Activated CD4-positive, alpha-beta memory T cell treated with anti-CD3 and anti-CD28 coated beads, Interleukin-2, amount 10 ng/mL, durations not matched to agents 7 days and 5 days (primary cell): Measurements from ENCODE around the gene BMPR1A. TPM values are rescaled to one million over a fixed set of nuclear protein-coding genes. Genes with fewer than 3 reads are reported as not detected.

Experiments
- CTCF ChIA-PET: fragments of 350-600 bp; sonication (Branson Sonifier 250); formaldehyde crosslinking; loops from one replicate; lab custom pipeline; 2021; ENCODE audit warnings: antibody characterized with exemption, inconsistent platforms; lab: Charles Lee
- POLR2A ChIA-PET: fragments of 350-600 bp; sonication (Branson Sonifier 250); formaldehyde crosslinking; loops from one replicate; lab custom pipeline; 2021; ENCODE audit warnings: antibody characterized with exemption; lab: Charles Lee
- DNase-seq: peaks from one replicate; pipeline ENCODE4 v3.0.0-alpha.2; 2020
- H3K27ac Mint-ChIP-seq: one replicate; pipeline ENCODE4 v1.8.0; 2021; ENCODE audit warnings: mild to moderate bottlenecking, mixed read lengths
- H3K27me3 Mint-ChIP-seq: one replicate; pipeline ENCODE4 v1.8.0; 2021; ENCODE audit warnings: mixed read lengths
- H3K36me3 Mint-ChIP-seq: one replicate; pipeline ENCODE4 v1.8.0; 2021; ENCODE audit warnings: low read depth, mixed read lengths
- H3K4me1 Mint-ChIP-seq: one replicate; pipeline ENCODE4 v1.8.0; 2021; ENCODE audit warnings: mixed read lengths
- H3K4me3 Mint-ChIP-seq: one replicate; pipeline ENCODE4 v1.8.0; 2021; ENCODE audit warnings: mild to moderate bottlenecking, mixed read lengths
- H3K9me3 Mint-ChIP-seq: one replicate; pipeline ENCODE4 v1.8.0; 2021; ENCODE audit warnings: mixed read lengths
- total RNA-seq, 2 experiments: library from RNA; stranded (reverse); gene quantifications; one replicate each; pipeline ENCODE4 v1.2.3, GENCODE V29; 2021

The BMPR1A gene
- 10 to 100 TPM; 14.8 to 17.2 TPM for total RNA-seq

DNA sequence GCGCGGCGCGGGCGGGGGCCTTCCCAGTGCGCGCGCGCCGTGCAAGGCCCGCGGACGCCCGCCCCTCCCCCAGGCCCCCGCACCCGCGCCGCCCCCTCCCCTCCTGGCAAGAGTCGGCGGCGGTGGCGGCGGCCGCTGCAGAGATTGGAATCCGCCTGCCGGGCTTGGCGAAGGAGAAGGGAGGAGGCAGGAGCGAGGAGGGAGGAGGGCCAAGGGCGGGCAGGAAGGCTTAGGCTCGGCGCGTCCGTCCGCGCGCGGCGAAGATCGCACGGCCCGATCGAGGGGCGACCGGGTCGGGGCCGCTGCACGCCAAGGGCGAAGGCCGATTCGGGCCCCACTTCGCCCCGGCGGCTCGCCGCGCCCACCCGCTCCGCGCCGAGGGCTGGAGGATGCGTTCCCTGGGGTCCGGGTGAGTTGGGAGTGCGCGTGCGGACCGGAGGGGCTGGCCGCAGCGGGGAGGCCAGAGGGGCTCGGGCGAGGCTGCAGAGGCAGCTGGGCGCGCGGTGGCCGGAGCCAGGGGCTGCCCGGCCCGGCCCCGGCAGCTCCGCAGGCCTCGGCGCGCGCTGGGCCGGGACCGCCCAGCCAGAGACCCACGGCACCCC, at the start of gene BMPR1A:
TSS of gene BMPR1A (plus strand) at position 109 of the 602 bp plus-strand sequence. CDS start 119,400 bp downstream, outside the sequence.
- Mint-ChIP-seq H3K27ac (peak within 1 kb of the TSS; percentile 59), H3K9me3 (no peaks in the 10 kb centered on the region), H3K36me3 (peaks cover 7% of the 10 kb centered on the region), H3K27me3 (peaks cover 13% of the 10 kb centered on the region), H3K4me1 (peaks cover 53% of the 10 kb centered on the region), H3K4me3 (peak within 1 kb of the TSS; percentile 85)
- no peak for DNase-seq
- POLR2A ChIA-PET = interaction anchor here (0.6 to 3.9 kb wide), 4 partner anchors 14 to 356 kb away, joined by 3 to 31 read pairs (median 3); no protein-coding TSS in a partner anchor
- CTCF ChIA-PET = interaction anchor here (0.9 to 1.5 kb wide), 2 partner anchors 45 to 210 kb away, joined by 3 to 4 read pairs; no protein-coding TSS in a partner anchor

DNA sequence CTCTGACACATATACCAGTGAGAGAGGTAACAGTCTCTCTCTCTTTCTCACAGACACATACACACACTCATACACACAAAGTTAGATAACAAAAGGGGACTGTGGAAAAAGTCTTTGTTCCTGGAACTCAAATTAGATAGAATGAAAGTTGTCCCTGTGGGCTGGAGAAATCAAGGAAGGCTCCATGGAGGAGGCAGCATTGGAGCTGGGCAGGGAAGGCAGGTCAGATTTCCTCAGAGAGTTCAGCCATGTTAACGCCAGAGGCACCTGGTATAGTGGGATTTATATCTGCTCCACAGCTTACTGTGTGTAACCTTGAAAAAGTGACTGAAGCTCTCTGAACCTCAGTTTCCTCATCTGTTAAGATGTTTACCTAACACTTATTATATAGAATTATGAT, 49.4 kb upstream of the BMPR1A start:
- Mint-ChIP-seq H3K27me3 (no peaks in the 10 kb centered on the region), H3K9me3 (no peaks in the 10 kb centered on the region), H3K27ac (no peak overlapping the region), H3K36me3 (no peaks in the 10 kb centered on the region), H3K4me1 (peaks cover 11% of the 10 kb centered on the region), H3K4me3 (no peak overlapping the region)
- ChIA-PET CTCF (no interaction called here), POLR2A (no interaction called here)
- DNase-seq = no peak

DNA sequence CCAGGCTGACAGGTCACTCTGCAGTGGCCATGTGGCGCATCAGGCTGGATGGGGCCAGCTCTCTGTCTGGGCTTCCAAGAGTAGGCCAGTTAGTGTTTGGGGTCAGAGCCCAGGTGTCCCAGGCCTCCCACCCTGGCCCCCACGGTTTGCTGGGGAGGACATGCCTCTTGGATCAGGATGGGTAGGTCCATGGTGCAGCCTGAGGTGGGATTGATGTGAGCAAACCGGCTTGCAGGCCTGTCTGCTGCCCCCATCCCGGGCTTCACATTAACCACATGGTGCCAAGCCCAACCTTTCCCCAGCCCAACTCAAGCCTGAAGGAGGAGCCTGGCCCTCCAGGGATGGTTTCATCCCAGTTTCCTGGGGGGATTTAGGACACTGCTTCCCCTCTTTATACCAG, 48.9 kb upstream of the BMPR1A start:
- POLR2A ChIA-PET = interaction anchor here (1.1 kb wide), 1 partner anchor 50 kb away, joined by 3 read pairs; no protein-coding TSS in a partner anchor
- H3K27me3 Mint-ChIP-seq = no peaks in the 10 kb centered on the region
- peaks cover 15% of the 10 kb centered on the region for H3K4me1 Mint-ChIP-seq
- no peak overlapping the region for H3K27ac Mint-ChIP-seq
- CTCF ChIA-PET = no interaction called here
- H3K4me3 Mint-ChIP-seq = no peak overlapping the region
- no peaks in the 10 kb centered on the region for H3K9me3 Mint-ChIP-seq
- H3K36me3 Mint-ChIP-seq = no peaks in the 10 kb centered on the region
- DNase-seq = no peak

DNA sequence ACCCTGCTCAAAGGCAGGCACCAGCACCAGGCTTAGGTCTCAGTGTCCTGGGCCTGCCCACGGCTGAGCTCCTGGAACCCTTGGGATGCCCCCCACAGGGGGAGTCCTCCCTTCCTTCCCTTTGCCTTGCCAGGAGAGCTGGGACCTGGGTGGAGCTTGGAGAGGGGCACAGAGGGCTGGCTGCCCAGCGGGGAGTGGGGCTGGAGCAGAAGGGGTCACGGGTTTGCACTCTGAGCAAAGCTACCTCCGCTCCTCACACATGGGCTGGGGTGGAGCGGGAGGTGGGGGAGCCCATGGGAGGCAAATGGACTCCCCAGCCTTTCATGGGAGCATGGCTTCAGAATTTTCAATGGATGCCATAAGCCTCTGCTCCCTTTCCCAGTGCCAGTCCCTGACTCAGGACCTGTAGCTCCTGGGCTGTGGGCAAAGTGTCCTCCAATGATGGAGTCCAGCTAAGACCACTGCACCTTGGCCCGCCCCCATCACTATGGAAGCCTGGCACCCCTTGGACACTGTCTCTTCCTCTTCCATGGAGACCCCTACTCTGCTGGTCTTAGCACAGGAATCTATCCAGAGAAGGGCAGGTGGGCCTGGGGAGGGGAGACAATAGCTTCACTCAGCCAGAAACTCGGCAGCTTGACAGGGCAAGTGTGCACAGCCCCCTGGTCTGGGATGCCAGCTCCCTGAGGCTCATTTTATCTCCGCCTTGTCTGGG, 48.2 kb upstream of the BMPR1A start:
- Mint-ChIP-seq H3K27ac (no peak overlapping the region), H3K36me3 (no peaks in the 10 kb centered on the region), H3K4me3 (no peak overlapping the region), H3K9me3 (no peaks in the 10 kb centered on the region), H3K4me1 (peaks cover 15% of the 10 kb centered on the region), H3K27me3 (no peaks in the 10 kb centered on the region)
- DNase-seq = no peak
- ChIA-PET POLR2A (interaction anchor here (1.1 kb wide), 1 partner anchor 50 kb away, joined by 3 read pairs; no protein-coding TSS in a partner anchor), CTCF (no interaction called here)

DNA sequence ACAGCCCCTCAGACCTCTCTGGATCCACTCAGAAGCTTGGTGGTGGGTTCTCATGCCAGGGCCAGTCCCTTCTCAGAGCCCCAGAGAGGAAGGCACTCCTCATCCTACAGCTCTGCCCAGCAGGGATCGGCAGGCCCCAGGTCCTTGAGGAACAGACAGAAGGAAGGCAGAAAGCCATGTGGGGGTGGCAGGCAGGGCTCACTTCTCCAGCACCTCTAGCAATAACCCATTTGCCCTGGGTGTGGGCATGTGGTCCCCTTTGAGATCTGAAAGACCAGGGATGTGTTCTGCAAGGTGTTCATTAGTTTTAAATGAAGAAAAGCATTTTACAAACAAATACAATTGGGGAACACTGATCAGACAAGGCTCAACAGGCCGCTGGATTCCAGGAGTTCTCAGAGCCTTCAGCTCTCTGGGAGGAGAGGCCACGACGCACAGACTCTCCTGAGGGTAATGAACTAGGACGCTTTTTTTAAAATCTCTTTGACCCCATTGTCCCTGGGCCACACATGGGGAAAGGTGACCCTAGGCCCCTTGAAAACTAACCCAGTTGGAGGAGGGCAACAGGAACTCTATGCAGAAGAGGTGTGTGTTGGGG, 47.5 kb upstream of the BMPR1A start:
- Mint-ChIP-seq H3K9me3 (no peaks in the 10 kb centered on the region), H3K4me1 (peaks cover 15% of the 10 kb centered on the region), H3K4me3 (no peak overlapping the region), H3K27me3 (no peaks in the 10 kb centered on the region), H3K27ac (no peak overlapping the region), H3K36me3 (no peaks in the 10 kb centered on the region)
- ChIA-PET CTCF (no interaction called here), POLR2A (interaction anchor here (1.1 kb wide), 1 partner anchor 49 kb away, joined by 3 read pairs; no protein-coding TSS in a partner anchor)
- DNase-seq = no peak

DNA sequence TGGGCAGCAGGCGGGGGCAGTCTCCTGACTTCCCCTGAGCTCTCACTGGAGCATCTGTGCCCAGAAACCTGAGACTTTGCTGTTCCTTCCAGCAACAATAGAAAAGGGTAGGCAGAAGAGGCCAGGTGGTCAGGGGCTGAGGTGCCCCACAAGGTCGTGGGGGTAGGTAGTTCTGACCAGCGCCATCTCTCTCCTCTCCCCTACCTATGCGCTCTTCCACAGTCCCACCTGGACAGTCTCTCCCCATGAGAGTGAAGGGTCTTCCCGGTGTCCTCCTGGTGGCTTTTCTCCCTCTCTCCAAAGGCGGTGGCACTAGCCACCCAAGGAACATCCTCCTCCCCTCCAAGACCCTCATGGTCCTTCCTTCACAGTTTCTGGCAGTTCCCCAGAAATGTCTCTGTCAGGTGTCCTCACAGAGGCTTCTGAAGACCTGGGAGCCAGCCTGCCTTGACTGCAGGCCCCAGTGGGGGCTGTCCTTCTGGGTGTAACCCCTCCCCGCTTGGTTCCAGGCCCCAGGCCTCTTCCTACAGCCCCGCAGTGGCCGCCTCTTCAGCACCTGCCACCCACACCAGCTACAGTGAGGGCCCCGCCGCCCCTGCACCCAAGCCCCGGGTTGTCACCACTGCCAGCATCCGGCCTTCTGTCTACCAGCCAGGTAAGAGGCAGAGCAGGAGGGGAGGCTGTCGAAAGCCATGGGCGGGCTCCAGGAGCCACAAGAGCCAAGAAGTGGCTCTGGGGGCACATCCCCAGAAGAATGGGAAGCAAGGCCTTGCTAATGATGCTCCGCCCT, 46.8 kb upstream of the BMPR1A start:
- CTCF ChIA-PET = no interaction called here
- POLR2A ChIA-PET = interaction anchor here (3.7 kb wide), 1 partner anchor 47 kb away, joined by 31 read pairs; the partner anchor contains the start of gene BMPR1A
- Mint-ChIP-seq H3K36me3 (no peaks in the 10 kb centered on the region), H3K27ac (no peak overlapping the region), H3K9me3 (no peaks in the 10 kb centered on the region), H3K27me3 (no peaks in the 10 kb centered on the region), H3K4me1 (peaks cover 15% of the 10 kb centered on the region), H3K4me3 (peak overlapping the region; percentile 59)
- DNase-seq = no peak

DNA sequence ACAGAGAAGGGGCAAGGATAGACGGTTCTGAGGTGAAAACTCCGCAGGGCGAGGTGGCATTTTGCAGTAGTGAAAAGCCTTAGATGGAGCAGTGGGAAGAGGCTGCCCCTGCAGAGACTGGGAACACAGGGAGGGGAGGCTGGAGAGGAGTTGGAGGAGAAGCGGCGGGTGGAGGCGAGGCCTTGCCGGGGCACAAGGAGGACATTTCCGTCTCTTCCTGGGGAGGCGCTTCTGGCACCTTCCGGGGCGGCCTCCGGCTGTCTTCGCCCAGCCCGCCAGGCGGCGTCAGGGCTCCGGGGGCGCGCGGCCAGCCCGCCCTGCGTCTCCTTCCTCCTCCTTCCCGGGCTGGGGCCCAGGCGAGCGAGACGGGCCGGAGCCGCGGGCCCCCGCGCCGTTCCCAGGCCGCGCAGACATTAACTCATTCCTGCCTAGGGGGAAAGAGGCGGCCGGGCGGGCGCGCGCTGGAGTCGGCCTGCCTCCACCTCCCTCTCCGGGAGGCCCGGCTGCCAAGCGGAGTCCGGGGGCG, 45.4 kb upstream of the BMPR1A start:
- Mint-ChIP-seq H3K27me3 (no peaks in the 10 kb centered on the region), H3K27ac (peak overlapping the region; percentile 92), H3K4me1 (peaks cover 15% of the 10 kb centered on the region), H3K9me3 (no peaks in the 10 kb centered on the region), H3K36me3 (no peaks in the 10 kb centered on the region), H3K4me3 (peak overlapping the region; percentile 84)
- peak; percentile 88 for DNase-seq
- CTCF ChIA-PET = interaction anchor here (1.0 to 1.2 kb wide), 2 partner anchors 22 to 189 kb away, joined by 3 to 5 read pairs; no protein-coding TSS in a partner anchor
- POLR2A ChIA-PET = interaction anchor here (1.0 to 3.7 kb wide), 7 partner anchors 11 to 382 kb away, joined by 3 to 31 read pairs (median 3); partner anchors contain the start of gene BMPR1A

DNA sequence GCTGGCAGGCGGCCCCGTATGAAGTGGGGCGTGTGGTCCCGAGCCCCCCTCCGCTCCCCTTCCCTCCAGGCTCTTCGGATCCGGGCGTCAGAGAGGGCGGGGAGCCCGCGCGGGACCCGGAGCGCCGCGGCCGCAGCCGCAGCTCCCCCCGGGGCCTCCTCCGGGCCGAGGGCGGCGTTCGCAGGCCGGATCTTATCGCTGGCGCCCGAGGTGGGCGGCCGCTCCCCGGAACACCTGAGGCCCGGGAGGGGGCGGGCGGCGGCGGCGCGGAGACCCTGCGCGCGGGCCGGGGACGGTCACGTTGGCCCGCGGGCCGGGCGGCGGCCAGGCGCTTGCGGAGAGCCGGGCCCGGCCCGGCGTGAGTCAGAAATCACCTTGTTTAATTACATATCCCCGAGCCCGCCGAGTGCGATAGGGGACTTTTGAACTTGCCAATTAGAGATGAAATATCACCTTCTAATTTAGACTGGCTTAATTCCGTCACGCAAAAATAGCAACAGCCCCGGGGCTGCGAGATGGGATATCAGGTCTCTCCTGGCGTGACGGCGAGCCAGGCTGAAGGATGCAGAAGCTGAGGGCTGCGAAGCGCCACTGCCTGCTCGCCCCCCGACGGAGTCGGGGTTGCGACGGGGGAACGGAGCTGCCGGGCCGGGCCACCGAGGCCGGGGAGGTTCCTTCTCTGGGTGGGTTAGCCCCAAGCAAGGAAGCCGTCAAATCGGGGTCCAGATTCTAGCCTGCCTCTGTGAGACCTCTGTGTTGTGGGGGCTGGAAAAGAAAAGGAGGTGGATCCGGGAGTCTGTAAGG, 44.7 kb upstream of the BMPR1A start:
- H3K27ac Mint-ChIP-seq = peak overlapping the region; percentile 80
- peak overlapping the region; percentile 79 for H3K4me3 Mint-ChIP-seq
- peak; percentile 57 for DNase-seq
- H3K27me3 Mint-ChIP-seq = no peaks in the 10 kb centered on the region
- ChIA-PET CTCF (interaction anchor here (1.0 to 1.2 kb wide), 2 partner anchors 23 to 46 kb away, joined by 3 to 5 read pairs; no protein-coding TSS in a partner anchor), POLR2A (interaction anchor here (0.6 to 3.7 kb wide), 16 partner anchors 11 to 384 kb away, joined by 3 to 31 read pairs (median 3); partner anchors contain the start of genes BMPR1A and SHLD2)
- no peaks in the 10 kb centered on the region for H3K36me3 Mint-ChIP-seq
- H3K9me3 Mint-ChIP-seq = no peaks in the 10 kb centered on the region
- H3K4me1 Mint-ChIP-seq = peaks cover 15% of the 10 kb centered on the region

DNA sequence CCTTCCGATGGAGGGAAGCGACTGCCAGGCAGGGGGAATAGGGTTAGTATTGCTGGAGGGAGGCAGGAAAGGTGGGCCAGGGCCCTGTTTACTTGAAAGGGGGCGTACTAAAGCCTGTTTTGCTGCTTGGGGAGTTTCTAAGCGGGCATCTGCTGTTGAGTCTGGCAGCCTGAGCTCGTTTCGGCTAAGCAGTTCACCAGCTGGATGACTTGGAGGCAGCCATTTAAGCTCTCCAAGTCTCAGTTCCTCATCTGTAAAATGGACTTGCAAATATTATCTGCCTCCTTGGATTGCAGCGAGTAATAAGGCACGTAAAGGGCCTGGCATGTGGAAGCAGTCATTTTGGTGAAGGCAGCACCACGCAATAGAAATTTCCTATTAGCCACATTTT, 44.1 kb upstream of the BMPR1A start:
- Mint-ChIP-seq H3K4me1 (peaks cover 15% of the 10 kb centered on the region), H3K27me3 (no peaks in the 10 kb centered on the region), H3K4me3 (peak overlapping the region; percentile 79), H3K9me3 (no peaks in the 10 kb centered on the region), H3K36me3 (no peaks in the 10 kb centered on the region), H3K27ac (peak overlapping the region; percentile 80)
- ChIA-PET POLR2A (interaction anchor here (0.6 to 3.7 kb wide), 11 partner anchors 10 to 383 kb away, joined by 3 to 31 read pairs (median 3); partner anchors contain the start of genes BMPR1A and SHLD2), CTCF (interaction anchor here (1.0 to 1.2 kb wide), 2 partner anchors 23 to 45 kb away, joined by 3 to 5 read pairs; no protein-coding TSS in a partner anchor)
- DNase-seq = no peak

DNA sequence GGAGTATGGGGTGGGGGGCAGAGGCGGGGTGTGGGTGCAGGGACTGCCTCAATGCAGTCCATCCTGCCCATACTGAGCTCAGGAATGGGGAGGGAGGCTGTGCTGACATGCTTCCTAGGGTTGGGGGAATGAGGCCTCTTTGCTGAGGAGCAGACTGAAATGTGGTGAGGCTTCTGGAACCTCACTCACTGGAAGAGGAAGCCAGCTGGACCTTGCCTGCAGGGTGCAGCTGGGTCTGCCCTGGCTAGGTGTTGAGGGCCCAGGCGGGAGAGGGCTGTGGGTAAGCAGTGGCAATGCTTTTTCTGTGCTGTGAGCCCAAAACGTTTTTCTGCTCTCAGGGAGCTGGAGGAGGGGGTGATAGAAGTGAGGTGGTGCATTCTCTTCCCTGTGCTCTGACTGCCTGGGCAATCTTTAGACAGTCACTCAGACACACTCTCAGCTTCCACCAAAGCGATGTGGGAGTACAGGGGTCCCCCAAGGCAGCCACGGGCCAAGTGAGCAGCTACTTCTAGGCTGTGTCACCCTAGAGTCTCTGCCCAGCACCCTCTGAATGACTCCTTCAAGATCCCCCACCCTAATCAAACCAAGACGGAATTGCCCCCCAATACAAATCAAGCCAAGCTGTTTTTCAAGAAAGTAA, 41.1 kb upstream of the BMPR1A start:
- Mint-ChIP-seq H3K27me3 (peaks cover under 1% of the 10 kb centered on the region), H3K27ac (no peak overlapping the region), H3K36me3 (no peaks in the 10 kb centered on the region), H3K4me3 (no peak overlapping the region), H3K4me1 (peaks cover 13% of the 10 kb centered on the region), H3K9me3 (no peaks in the 10 kb centered on the region)
- ChIA-PET POLR2A (no interaction called here), CTCF (interaction anchor here (0.5 to 0.7 kb wide), 3 partner anchors 21 to 185 kb away, joined by 3 read pairs; no protein-coding TSS in a partner anchor)
- no peak for DNase-seq

DNA sequence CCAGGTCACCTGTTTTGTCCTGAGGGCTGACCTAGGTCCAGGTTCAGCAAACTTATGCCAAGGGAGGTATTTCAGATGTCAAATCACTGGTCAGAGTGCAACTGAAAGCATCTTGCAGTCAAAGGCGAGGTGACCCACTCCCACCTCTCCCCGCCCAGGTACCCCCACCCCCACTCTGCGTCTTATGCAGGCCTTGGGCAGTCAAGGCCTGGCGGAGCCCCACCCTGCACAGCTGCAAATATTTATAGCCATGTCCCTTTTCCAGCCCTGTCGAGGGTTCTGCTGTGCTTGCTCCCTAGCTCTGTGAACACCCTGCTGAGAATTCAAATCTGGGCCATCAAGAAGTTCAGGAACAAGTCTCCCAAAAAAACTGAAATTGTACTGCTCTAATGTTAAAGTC, 40.6 kb upstream of the BMPR1A start:
- ChIA-PET POLR2A (no interaction called here), CTCF (interaction anchor here (0.5 to 0.7 kb wide), 3 partner anchors 22 to 185 kb away, joined by 3 read pairs; no protein-coding TSS in a partner anchor)
- Mint-ChIP-seq H3K27me3 (peaks cover 5% of the 10 kb centered on the region), H3K9me3 (no peaks in the 10 kb centered on the region), H3K36me3 (no peaks in the 10 kb centered on the region), H3K27ac (no peak overlapping the region), H3K4me1 (peaks cover 8% of the 10 kb centered on the region), H3K4me3 (no peak overlapping the region)
- DNase-seq = no peak
